GM18858 (cell line): Measurements from ENCODE around the gene CCT2.
A peak's percentile ranks its signal among the peaks of the same experiment; 100 is the strongest.
"Not testable (repeated sequence)": the region's sequence is repeated elsewhere in the genome, so short reads cannot be mapped to it uniquely, and the experiment has no call there.

Source experiments
- ATAC-seq: cut with Tn5 transposase; IDR thresholded peaks from one replicate; pipeline ENCODE4 v1.9.1; 2021; ENCODE audit not compliant: unreplicated experiment

Gene CCT2

DNA sequence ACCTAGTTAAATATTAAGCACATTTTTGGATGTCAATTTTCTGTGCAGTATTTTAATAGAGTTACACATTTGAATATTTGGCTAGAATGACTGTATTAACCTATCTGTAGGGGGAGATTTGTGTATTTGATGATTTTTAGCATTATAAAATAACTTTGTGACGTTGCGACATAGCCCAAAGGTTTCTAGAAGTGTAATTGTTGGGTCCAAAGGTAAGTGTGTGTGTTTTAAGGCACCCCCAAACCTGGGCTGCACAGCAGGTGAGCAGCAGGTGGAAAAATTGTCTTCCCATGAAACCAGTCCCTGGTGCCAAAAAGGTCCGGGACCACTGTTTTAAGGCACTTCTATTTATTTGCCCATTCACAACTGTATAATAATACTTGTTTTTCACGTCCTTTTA is 3.3 kb downstream of the CCT2 start:
- no peak for ATAC-seq

DNA sequence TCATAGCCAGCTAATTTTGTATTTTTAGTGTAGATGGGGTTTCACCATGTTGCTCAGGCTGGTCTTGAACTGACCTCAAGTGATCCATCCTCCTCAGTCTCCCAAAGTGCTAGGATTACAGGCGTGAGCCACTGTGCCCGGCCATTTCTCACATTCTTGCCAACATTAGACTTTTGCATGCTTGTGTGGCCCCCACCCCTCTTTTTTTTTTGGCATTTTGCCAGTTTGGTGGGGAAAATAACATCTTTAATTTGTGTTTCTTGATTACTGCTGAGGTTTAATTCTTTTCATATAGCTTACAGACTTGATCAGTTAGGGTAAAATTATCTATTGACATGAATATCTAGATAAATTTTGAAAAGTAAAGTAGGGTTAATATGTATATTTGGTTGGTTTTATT is 3.8 kb downstream of the CCT2 start:
- ATAC-seq: no peak

DNA sequence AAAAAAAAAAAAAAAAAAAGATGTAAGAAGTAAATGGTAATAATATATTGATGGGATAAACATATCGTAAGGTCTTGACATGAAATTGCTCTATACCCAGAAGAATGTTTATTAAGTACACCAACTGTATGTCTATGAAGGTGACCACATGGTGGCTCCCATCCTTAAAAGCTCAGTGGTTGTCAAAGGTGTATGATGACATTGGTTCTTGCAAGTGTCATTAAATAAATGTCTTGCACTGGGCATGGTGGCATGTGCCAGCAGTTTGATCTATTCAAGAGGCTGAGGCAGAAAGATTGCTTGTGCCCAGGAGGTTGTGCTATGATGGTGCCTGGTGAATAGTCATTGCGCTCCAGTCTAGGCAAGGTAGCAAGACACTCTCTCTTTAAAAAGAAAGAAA is 10.4 kb downstream of the CCT2 start:
- no peak for ATAC-seq

DNA sequence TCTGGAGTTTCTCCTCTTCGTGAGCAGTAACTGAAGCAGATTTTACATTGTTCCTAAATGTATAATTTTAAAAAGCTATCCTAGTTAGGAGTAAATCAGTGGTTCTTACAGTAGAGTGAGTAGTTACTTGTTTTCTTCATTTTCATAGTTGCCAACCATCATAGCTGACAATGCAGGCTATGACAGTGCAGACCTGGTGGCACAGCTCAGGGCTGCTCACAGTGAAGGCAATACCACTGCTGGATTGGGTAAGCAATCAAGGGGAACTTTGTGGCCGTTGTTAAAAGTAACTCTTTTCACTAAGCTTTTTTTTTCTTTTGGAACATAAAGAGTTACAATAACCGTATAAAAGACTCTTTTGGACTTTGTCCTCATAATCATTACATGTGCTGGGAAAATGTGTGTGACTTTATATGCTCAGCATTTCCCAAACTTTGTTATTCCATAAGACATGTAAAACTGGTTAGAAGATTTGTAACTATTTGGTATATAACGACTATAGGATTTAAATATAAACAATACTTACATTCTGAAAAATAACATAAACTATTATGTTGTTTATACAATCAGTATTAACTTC is 13.0 kb downstream of the CCT2 start:
- ATAC-seq: no peak

DNA sequence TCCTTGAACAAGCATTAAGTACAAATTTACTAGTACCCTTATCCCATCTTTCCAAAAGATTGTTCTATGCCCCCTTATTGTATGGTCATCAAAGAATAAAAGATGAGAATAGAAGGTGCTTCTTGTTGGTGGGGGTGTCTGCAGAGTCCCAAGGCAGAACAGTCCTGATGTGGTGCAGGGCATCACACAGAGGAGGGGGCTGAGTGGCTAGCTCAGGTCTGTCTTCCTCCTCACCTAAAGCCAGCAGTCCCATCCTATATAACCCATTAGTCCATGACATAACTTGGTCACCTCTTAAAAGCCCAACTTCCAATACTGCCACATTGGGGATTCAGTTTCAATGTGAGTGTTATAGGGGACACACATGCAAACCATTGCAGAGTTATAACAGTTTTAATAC is 15.5 kb downstream of the CCT2 start:
- no peak for ATAC-seq

DNA sequence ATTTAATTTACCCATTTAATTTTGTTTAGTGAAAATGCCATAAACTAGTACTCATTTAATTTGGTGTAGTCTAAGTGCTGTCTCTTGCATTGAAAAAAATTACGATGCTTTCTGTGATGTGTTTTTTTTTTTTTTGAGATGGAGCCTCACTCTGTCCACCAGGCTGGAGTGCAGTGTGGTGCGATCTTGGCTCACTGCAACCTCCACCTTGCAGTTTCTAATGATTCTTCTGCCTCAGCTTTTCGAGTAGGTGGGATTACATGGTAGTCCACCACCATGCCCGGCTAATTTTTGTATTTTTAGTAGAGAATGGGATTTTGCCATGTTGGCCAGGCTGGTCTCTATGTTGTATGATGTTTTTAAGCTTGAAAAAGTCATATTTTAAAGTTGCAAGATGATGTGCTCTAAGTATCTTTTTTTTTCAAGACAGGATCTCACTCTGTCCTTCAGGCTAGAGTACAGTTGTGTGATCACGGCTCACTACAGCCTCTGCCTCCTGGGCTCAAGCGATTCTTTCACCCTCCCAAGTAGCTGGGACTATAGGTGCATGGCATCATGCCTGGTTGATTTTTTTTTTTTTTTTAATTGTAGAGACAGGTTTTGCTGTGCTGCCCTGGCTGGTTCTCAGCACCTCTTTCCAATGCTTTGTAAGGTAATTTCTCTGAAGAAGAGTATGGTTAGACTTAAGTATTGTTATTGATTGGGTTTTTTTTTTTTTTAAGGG is 16.9 kb downstream of the CCT2 start:
- ATAC-seq: no peak

DNA sequence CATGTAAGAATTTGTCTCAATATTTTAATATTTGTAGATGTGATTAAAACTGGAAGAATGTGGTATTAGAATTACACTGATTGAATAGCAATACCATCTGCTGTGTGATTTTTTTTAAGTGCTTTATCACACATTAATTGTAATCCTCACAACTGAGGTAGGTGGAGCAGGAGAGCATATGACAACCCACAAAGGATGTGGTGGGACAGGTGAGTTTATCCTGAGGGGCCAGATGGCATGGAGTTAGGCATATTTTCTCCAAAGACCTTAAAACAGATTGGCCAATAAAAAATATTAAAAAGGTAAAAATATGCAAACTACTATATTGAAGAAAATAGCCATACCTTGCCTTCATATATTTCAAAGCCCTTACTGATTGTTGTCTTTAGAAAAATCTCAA is 17.7 kb downstream of the CCT2 start:
- no peak for ATAC-seq

DNA sequence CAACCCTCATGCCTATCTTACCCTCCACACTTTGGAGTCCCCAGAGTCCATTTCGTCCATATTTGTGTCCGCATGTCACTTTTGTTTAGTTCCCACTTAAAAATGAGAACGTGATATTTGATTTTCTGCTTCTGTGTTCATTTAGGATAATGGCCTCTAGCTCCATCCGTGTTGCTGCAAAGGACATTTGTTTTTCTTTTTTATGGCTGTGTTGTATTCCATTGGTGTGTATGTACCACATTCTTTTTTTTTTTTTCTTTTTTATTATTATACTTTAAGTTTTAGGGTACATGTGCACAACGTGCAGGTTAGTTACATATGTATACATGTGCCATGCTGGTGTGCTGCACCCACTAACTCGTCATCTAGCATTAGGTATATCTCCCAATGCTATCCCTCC is 18.3 kb downstream of the CCT2 start:
- not testable (repeated sequence) for ATAC-seq

DNA sequence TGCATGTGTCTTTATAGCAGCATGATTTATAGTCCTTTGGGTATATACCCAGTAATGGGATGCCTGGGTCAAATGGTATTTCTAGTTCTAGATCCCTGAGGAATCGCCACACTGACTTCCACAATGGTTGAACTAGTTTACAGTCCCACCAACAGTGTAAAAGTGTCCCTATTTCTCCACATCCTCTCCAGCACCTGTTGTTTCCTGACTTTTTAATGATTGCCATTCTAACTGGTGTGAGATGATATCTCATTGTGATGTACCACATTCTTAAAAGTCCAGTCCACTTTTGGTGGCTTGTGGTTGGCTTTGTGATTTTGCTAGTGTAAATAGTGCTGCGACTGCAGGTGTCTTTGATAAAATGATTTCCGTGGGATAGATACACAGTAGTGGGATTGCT is 19.0 kb downstream of the CCT2 start:
- not testable (repeated sequence) for ATAC-seq

DNA sequence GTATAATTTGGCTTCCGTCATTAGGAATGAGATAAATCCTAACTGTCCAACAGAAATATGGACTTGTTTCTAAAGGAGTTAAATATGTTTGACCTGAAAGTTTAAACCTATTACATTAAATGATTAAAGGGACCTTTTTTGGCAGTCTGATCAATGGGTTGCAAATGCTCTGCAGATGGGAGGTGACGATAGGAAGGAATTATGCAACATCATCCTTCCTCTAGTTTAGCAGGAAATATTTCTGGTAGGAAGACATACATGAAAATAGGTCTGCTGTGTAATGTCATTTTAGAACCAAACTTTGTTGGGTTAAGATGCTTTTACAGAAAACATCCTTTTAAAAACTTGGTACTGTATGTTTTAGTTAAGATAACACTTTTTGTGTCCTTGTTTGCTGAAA is 22.9 kb downstream of the CCT2 start:
- ATAC-seq: no peak

DNA sequence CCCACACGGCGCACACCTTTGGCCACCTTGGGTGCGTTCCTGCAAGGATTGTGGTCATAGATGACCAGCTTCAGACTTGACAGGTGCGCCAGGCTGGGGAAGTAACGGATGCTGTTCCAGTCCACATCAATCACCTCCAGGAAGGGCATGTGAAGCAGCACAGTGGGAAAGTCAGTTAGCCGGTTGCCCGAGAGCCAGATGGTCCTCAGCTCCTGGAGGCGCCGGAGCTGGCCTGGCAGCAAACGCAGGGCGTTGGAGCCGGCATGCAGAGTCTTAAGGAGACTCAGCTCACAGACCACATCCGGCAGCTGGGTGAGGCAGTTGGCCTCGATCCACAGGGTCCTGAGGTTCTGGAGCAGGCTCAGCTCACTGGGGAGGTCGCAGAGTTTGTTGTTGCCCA is 24.9 kb downstream of the CCT2 start:
- no peak for ATAC-seq

DNA sequence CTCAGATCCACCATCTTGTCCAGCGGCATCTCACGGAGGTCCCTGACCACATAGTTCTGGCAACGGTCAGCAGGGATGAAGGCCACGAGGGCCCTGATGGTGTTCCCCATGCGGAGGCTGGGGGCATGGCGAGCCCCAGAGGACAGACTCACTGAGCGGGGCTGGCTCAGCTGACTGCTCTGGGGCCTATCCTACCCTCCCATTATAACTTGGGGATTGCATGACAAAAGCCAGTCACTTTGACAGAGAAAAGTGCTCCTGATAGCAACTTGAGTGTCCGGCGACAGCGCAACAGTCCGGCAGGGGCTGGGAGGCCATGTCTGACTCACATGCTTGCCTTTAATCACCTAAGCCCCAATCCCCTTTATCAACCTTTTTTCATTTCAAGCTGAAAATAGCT is 25.5 kb downstream of the CCT2 start, which contains the start of gene LRRC10:
LRRC10 (minus strand) TSS at position 179 of the 400 bp plus-strand sequence; CDS start at position 110, 69 bp downstream.
- no peak for ATAC-seq

DNA sequence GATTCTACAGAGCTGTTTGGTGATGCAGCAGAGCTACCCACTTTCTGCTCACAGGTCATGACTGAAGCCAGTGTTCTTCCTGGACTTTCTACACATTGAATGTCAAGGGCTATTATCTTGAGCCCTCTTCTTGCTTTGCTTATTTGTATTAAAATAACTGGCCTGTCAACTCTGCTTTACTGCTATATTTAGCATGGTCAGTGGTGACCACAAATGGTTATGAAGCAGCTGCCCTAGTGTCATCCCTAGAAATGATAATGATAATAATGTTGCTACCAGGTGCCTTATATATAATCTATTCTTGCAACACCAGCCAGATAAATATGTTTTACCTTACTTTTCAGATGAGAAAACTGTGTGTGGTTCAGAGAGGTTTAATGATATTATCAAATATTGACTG is 28.1 kb downstream of the CCT2 start:
- ATAC-seq: no peak

DNA sequence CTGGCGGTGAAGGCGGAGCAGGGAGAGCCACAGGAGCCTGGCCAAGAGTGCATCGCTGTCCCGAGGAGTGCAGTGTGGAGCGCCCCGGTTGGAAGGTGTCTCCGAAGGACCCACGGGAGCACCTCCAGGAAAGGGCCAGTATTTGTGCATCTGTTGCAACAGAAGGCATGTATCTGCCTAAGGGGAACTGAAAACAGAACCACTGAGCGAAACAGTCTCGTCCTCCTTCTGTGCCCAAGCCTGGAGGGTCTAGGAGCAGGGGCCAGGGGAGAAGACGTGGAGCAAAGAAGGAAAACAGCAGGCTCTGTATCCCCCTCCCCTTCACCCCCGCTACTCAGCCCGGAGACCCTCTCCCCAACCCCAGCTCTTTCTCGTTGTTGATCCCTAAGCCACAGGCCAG is 30.8 kb downstream of the CCT2 start:
- ATAC-seq: no peak

DNA sequence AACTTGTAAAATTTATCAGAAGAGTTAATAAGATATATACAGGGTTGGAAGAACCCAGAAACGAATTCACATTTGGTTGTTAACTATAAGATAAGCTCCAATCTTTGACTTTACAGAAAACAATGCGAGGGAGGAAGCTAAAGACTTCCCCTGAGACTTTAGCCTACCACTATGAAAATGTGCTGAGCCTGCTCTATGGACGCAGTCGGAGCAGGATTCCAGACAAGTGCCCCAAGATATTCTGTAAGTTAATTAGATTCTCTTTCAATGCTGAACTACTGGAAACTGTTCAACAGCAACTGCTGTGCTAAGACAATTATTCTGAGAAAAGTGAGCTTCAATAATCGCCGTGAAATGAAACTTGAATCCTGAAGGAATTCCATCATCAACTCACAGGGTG is 33.8 kb downstream of the CCT2 start:
- ATAC-seq: no peak

DNA sequence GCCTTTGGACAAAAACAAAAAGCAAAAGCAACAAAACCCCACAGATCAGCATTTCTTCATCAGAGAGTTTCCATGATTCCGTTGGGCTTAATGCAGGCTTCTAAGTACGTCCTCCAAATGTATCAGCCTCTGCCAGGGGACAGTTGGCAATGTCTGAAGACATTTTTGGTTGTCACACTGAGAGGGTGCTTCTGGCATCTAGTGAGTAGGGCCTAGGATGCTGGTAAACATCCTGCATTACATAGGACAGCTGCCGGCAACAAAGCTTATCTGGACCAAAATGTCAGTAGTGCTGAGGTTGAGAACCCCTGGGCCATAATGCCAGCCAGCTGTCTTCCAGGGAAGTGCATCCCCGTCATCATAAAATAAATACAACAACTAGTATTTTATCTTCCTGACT is 34.8 kb downstream of the CCT2 start:
- no peak for ATAC-seq

DNA sequence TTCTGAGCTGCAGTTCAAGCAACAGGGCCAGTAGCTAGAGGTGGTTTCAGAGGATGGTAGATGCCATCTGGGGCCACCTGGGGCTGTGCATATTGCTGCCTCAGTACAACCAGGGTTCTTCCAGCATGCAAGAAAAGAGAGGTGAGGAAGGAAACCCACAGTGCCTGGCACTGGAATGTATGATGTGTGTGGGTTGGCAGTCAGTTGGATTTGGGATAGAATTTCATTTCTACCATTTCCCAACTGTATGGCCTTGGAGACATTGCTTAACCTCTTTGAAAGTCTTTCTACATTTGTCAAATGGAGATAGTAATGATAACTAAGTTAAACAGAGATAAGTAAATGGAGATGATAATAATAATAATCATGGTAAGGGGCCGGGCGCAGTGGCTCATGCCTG is 35.7 kb downstream of the CCT2 start:
- ATAC-seq: no peak

DNA sequence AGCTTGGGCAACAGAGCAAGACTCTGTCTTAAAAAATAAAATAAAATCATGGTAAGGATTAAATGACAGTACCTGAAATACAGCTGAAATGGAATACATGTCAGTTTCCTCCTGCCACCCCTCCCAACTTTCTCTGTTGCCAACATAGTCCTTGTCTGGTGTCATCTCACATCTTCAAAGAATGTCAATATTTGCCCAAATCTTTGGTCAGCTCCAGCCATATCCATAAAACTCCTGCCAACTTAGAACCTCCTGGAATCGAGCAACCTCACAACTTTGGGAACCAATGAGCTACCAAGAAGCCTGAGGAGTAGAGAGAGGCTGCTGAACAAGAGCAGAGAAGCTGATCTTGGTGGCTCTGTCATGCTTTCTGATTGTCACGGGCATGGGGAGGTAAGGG is 36.3 kb downstream of the CCT2 start:
- no peak for ATAC-seq

DNA sequence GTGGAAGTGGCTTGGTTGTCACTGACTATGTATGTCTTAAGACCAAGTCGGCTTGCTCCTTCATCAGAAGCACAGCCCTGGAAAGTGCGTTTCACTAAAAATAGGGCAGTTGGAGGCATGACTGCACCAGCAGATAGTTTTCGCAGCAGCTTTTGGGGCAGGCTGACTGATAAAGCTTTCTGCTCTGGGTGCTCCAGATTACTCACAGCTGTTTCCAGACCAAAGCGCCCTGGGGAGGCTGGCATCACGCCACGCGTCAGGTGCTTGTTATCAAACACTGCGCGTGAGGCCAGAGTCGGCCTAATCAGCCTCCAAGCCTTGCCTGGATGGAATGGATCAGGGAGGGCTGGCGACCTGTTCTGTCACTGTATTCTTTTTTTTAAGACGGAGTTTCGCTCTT is 38.7 kb downstream of the CCT2 start:
- ATAC-seq: no peak

DNA sequence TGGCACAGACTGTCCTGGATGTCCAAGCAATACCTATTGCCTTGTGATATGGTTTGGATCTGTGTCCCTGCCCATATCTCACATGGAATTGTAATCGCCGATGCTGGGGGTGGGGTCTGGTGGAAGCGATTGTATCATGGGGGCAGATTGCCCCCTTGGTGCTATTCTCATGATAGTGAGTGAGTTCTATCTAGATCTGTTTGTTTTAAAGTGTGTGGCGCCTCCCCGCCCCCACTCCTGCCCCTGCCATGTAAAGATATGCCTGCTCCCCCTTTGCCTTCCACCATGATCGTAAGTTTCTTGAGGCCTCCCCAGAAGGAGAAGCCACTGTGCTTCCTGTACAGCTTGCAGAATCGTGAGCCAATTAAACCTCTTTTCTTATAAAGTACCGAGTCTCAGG is 42.2 kb downstream of the CCT2 start:
- no peak for ATAC-seq

DNA sequence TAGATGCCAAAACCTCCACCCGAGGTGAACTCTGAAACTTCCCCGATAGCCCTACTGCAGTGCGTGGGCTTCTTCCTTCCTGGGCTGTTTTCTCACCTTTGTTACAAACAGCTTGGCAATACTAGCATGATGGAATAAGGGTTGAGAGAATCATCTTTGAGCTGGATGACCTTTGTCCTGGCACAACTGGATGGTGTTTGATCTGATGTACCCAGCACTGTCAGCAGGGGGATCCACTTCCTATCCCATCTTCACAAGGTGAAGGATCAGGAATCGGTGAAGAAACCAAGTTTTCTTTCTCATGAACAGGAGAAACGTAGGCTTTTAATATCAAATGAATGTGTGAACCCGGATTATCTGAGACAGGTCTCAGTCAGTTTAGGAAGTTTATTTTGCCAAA is 44.9 kb downstream of the CCT2 start:
- no peak for ATAC-seq

DNA sequence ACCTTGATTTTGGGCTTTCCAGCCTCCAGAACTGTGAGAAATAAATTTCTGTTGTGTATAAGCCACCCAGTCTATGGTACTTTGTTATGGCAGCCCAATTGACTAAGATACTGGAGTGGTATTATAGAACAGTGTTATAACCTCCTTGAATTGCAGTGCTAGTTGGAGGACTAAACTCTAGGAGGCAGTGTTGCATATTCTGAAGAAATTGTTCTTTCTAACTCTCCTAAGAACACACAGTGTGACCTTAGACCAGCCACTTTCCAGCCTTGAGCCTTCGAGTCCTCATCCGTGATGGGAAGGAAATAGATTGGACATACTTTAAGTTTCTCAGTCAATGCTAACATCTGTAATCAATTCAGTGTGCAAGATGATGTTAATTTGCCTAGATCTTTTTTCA is 47.8 kb downstream of the CCT2 start:
- ATAC-seq: no peak

DNA sequence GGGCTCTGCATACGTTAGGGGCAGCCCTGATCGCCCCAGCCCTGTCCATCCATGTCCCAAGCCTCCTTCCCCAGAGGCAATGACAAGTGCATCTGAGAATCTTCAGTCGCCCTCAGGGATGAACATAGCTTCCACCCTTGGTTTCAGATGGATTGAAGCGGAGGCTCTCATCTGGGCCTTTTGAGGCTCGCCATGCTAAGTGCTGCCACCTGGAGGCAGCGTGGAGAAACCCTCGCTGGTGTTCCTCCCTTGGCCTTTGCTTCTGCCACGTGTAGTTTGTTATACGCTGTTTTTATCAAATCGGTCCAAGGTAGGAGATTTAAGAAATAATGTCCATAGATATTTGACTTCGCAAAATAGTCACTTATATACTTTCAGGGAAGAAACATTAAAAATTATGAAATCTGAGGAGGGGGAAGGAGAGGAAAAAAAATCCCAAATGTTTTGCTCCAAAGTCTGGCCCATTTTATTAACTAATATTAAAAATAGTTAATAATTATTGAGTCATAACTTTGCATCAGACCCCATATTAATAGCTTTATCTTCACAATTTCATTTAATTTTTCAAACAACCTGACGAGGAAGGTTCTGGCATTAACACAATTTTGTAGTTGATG is 54.2 kb downstream of the CCT2 start:
- ATAC-seq: peak; percentile 80
